Cerebellar nuclear complex (tissue), 1 donor: Measurements from ENCODE around the gene TMEM79.

ENCODE experiments used
- DNase-seq, 2 experiments: peaks; one replicate each; lab custom pipeline; 2025; lab: John Stamatoyannopoulos, UW

The TMEM79 gene

DNA sequence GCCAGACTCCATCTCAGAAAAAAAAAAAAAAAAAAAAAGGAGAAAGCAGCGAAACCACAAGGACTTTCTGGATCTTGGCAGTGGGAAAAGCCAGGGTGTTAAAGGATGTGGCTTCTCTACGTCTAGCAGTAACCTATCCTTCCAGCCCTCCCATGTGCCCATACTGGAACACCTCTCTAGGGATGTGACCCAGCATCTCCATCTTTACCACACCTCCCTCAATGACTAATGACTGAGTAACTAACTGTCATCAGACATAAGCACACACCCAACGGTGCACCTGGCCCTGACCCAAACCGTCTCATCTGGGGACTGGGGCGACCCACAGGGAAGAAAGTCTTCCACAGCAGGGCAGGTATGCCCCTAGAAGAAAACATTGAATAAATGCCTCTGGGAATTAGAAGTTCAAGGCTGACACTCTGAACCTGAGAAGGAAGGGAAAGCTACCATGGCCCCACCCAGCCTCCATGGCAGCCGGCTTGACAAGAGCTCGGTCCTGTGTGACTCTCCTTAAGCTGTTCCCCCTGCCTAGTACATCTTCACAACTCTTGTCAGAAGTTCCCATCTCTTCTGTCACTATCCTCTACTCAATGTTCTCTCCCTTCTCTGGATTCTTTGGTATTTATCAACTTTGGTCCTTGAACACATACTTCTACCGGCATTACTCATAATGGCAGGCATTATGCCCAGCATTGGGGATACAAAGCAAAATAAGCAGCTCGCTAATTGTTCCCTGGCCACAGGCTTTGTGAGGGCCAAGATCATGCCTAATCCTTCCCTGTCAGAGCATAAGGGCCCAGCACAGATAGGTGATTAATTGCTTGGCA, 21.5 kb upstream of the TMEM79 start:
- DNase-seq: no peak

DNA sequence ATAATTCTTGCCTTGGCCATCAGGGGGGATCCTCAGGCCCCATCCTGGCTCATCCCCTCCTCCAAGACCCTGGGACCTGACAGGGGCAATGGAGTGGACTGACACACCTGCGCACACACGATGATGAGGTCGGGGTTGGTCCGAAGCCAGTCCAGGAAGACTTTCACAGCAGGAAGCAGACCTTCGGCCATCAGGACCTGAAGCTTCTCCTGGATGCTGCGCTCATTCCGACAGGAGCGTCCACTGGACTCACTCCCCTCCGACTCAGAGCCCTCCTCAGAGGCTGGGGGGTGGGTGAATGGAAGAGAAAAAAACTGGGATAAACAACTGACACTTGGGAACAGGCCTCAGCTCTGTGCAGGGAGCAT, 20.9 kb upstream of the TMEM79 start:
- no peak for DNase-seq

DNA sequence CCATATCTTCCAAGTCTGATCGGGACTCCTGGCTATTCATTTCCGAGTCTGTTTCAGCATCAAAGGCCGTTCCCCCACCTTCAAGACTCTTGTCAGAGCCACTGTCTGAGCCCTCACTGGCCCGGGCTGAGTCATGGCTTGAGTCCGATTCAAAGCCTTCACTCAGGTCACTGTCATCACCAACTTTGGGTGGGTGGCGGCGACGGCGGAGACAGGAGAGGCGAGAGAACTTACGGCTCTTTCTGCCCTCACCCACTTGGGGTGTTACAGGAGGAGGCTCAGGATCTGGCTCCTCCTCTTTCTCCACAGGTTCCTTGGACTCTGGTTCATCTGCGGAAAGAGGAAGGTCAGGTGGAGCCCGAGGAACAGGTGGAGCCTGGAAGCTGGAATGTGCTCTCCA, 18.1 kb upstream of the TMEM79 start:
- no peak for DNase-seq

GRCh38 chr1:156268336-156268735, 15.8 kb upstream of the TMEM79 start:
- no peak for DNase-seq

DNA sequence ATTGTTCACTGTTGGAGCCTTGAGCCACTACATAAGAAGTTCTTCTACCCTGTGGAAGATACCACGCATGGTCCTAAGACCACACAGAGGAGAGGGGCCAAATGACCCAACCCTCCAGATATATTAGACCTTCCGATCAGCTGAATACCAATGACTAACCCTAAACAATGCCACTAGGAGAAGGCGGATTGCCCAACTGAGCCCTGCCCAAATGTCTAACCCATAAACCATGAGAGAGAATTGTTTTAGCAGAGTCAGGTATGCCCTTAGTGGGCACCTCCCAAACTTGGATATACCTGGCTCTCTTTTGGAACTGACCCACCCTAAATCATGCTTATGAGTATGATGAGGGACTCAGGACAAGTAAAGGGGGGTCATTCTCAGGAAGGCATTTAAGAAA, 13.8 kb upstream of the TMEM79 start:
- DNase-seq: no peak

DNA sequence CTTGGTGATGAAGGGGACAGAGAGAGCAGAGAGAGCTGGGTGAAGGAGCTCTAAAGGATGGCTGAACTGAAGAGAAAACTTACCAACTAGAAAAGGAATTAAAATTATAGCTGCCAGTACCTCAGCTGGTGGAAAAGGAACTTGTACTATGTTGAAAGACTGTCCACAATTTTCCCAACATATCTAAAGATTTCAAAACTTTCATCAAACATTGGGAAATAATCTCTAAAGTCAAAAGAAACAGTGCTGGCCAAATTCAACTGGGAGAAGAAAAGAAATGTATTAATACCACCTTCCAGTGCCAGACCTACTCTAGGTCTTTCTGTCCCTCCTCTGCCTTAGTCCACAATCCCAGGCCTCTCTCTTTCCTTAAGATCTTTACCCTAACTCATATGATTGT, 7.6 kb upstream of the TMEM79 start:
- DNase-seq: no peak

DNA sequence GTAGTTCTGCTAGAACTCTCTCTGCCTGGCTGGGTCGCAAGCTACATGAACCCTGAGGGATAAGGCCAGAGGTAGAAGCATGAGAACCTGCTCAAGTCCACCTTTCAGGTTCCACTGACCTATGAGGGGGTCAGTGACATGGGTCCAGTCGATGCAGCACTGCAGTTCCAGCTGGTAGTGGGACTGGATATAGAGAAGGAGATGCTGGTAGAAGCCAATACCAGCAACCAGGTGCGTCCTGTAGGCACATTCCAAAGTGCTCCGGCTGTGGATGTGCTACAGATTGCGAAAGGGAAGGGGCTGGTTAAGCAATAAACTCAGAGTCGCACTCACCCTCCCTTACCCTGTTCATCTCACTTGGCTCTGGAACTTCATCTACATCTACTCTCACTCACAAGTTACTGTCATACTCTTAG, 7.2 kb upstream of the TMEM79 start:
- DNase-seq: no peak

DNA sequence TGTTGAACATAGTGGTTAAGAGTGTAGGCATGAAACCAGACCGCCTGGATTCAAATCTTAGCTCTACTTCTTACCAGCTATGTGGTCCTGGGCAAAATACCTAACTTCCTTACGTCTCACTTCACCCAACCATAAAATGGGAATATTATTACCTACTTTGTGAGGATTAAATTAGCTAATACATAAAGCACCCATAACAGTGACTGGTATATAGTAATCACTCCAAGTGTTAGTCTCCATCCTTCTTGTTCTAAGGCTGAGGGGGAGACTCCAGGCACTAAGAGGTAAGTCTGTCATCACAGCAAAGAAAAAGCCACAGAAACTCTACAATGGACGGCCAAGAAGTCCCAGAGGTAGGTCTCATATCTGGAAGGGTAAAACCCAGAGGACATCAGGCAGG, 4.3 kb upstream of the TMEM79 start:
- DNase-seq: no peak

- DNase-seq: no peak
These were observed 2.8 kb upstream of the TMEM79 start for GRCh38 chr1:156281281-156281680.

DNA sequence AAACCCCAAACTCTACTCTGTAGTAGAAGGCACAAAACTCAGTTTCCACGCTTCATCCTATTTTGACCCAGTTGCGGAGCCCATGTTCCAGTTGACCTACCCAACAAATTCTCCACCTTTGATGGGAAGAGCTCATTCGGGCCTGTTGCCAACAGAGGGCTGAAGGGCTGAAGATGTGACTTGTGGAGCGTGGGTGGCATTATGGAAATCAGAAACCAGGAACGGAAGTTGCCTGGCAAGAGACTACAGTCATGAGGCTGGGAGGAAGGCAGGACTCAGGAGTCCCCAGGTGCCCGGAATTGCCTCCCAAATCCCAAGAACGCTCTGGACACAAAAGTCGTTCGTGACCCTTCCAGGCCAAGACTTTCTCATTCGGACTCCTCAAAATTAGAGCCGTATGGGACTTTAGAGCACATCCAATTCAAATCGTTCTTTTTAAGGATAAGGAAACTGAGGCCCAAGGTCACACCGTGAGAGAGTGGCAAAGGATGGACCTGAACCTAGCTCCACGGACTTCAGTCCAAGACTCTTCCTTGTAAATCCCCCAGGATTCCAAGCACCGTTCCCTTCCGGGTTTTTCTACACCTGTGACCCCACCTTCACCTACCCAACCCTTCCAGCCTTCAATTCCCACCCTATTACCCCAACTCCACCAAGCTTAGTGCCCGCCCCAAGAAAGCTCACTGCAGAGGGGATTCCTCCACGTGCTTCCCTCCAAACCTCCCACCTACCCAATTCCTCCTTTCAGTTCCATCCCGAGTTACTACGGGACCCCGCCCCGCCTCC, 2.2 kb upstream of the TMEM79 start:
- no peak for DNase-seq

DNA sequence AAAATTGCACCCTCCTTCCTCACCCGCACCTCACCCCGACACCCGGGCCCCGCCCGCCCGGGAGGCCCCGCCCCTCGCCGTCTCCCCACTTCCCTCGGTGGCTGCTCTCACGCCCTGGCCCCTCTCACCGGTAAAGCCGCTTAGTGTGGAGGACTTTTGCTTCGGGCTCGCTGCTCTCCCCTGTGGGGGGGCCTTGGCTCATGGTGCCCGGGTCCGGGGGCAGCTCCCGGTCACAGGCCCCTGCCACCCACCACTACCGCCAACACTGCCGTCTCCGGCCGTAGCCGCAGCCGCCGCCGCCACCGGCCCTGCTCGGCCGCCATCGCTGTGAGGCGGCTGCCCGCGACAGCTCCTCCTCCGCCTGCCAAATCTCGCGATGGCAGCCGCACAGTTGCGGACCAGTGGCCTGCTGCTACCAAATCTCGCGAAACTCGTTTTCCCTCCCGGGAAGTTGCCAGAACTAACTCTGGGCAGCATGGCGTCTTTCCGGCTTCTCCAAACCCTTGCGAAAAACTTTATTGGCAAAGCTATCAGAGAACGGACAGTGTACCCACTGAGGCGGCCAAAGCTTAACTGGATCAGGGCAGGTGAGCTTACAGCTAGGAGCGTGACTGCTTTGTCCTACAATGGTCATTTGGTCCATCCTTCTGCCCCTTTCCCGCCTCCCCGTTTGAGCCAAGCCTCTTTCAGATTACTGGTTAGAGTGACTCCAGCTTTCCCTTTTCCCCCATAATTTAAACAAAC, 1.5 kb upstream of the TMEM79 start, which contains the start of gene SMG5:
SMG5 (minus strand) TSS at position 347 of the 744 bp plus-strand sequence; CDS start at position 202, 145 bp downstream.
- DNase-seq: peak; percentile 67 to 86

DNA sequence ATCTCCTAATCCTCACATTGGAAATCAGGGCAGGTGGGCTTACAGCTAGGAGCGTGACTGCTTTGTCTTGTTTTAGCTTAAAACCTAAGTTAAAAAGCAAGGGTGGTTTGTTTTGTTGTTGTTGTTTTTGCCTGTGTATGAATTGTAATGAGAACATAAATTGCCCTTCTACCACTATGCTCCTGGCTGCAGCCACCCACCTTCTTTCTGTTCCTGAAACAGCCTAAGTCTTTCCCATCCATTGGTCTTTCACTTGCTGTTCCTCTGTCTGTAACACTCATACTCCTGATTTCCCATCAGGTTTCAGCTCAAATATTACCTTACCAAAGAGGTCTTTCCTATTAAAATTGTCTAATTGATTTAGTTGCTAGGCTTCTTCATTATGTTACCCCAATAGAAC, 604 bp upstream of the TMEM79 start:
- DNase-seq: no peak

- no peak for DNase-seq
These were observed 632 bp downstream of the TMEM79 start for GRCh38 chr1:156284757-156285156.

GRCh38 chr1:156285437-156285836, 1.3 kb downstream of the TMEM79 start:
- DNase-seq: no peak

DNA sequence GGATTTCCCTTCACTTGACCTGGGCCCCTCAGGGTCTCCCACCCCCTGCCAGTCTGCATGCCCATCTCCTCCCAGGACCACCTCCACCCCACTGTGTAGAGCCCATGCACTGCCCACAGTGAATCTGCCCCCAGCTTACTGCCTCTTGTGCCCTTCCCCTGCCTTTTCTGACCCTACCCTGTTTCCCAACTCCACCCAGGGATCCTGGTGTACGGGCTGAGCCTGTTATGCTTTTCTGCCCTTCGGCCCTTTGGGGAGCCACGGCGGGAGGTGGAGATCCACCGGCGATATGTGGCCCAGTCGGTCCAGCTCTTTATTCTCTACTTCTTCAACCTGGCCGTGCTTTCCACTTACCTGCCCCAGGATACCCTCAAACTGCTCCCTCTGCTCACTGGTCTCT, 1.9 kb downstream of the TMEM79 start:
- no peak for DNase-seq

DNA sequence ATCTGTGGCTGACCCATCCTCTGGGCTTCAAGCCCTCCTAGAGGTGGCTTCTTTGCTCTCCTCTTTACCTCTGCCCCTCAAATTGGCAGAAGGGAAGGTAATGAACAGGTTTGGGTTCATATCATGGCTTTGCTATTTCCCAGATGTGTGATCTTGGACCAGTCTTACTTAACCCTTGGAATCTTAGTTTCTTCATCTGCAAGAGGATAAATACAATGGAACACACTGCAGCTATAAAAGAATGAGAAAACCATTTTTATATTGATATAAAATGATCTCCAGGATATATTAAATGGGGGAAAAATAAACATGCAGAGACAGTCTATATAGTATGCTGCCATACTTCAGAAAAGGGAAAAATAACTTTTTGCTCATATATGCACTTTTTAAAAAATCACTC, 5.7 kb downstream of the TMEM79 start:
- DNase-seq: no peak

DNA sequence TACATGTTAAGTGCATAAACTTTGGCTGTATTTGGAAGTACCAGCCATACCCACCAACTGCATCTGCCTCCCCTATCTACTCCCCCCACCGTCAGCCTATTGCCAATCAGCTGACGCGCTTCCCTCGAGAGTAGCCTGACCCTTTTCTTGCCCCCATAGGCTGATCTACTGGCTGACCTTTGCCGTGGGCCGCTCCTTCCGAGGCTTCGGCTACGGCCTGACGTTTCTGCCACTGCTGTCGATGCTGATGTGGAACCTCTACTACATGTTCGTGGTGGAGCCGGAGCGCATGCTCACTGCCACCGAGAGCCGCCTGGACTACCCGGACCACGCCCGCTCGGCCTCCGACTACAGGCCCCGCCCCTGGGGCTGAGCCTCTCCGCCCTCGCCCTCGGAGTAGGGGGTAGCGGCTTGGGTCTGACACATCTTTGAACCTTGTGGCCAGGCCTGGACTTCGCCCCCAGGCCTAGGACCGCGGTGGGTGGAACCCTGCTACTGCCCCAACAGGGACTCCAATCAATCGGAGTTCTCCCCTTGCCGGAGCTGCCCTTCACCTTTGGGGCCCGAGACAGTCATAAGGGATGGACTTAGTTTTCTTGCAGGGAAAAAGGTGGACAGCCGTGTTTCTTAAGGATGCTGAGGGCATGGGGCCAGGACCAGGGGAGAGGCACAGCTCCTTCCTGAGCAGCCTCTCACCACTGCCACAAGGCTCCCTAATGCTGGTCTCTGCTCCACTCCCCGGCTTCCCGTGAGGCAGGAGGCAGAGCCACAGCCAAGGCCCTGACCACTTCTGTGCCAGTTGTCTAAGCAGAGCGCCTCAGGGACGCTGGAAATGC, 7.3 kb downstream of the TMEM79 start:
- DNase-seq: peak in 1 of 2 experiments; percentile 52

DNA sequence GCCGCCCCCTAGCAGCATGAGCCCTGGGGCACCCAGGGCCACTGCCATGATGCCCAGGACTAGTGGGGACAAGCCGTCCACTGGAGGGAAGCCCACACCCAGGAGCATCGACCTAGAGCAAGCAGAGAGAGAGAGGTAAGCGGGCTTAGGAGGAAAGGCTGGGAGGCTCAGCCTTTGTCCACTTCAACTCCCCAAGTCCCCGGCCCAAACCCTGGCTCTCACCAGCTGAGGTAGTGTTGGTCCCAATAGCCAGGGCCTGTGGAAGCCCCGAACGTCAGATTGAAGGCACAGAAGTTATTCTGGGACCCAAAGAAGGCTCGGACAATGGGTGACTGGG, 8.9 kb downstream of the TMEM79 start:
- DNase-seq: no peak

DNA sequence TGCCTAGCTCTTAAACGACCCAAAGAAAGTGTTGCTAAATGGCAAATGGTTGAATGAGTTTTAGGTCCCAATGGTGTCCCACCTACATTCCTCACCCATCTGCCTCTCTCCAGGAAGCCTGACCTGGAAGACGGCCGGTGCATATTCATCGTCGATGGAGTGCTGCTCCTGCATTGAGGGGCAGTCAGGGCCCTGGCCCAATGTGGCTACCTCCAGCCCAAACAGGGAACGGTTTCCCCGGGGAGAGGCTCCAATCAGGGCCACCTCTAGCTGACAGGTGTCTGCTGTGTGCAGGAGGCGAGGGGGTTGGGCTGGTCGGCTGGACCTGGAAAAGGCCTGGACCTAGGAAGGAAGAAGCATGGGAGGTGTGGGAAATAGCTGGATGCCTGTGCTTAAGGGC, 9.8 kb downstream of the TMEM79 start:
- DNase-seq: no peak

DNA sequence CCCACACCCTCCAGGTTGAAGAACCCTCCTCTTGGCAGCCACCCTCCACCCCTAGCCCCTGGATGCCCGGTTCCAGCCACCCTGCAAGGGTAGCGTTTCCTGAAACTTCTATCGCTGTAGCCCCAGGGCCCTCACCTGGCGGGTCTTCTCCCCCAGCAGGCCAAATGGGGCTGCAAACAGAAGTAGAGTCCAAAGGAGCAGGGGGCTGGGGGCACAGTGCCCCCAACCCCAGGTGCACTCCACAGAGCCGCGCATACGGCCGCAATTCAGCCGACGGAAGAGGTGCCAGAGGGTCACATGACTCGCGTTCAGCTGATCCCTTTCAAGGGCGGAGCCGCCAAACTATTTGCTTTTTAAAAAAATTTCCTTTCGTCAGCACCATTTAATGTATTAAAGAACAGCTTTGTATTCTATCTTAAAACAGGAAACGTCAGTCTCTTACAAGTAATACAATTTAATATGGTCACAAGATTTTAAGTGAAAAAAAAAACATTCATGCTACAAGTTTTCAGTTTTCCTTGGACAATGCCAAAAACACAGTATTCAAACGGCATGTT, 11.3 kb downstream of the TMEM79 start, which contains the start of gene GLMP:
GLMP (minus strand) TSS at position 289 of the 557 bp plus-strand sequence; CDS start at position 255, 34 bp downstream.
- DNase-seq: peak in 1 of 2 experiments; percentile 1

DNA sequence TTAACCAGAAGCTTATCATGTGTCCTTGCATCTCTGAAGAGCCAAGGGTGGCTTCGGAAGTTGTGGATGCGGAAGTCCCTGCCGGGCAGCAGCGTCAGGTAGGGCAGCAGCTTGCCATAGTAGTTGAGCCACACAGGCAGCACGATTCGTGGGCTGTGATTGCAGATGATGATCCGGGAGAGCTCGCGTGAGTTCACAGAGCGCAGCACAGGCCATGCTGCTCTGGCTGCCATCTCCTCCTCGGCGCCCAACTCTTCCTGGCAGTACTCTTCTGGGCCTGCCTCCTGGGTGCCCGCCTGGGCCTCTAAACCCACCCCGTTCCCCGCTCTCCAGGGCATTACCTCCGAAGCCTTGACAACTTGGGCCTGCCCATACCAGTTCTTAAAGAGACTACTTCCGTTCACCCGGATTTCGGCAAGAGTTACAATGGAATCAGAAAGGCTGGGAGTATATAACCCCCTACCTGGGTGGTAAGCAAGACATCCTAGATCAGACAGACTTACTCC, 14.8 kb downstream of the TMEM79 start, which contains the start of gene VHLL:
VHLL (minus strand) TSS at position 456 of the 506 bp plus-strand sequence; CDS start at position 338, 118 bp downstream.
- no peak for DNase-seq
